A549 (cell line): Measurements from ENCODE around the gene NDUFB4.

Experiments
- CBX8 ChIP-seq: fragments of 200-600 bp; sonication (generic); IDR thresholded peaks from 2 replicates; pipeline ENCODE4 v1.6.1; 2016
- EHF ChIP-seq: fragments of 250-450 bp; sonication (Bioruptor Pico); IDR thresholded peaks from 2 replicates; pipeline ENCODE4 v1.5.0; 2020; ENCODE audit warnings: mild to moderate bottlenecking
- NPAS2 ChIP-seq: fragments of 250-450 bp; sonication (Bioruptor Pico); IDR thresholded peaks from 2 replicates; pipeline ENCODE4 v1.8.0; 2022; ENCODE audit warnings: mild to moderate bottlenecking, moderate library complexity, borderline replicate concordance
- POLR2A ChIP-seq: IDR thresholded peaks from 2 replicates; pipeline ENCODE4 v1.6.1; 2012; ENCODE audit warnings: mild to moderate bottlenecking, low read length
- RAD21 ChIP-seq, 2 experiments: fragments of >200 bp in 1 of 2; sonication (Bioruptor Twin) in 1 of 2; formaldehyde crosslinking in 1 of 2; IDR thresholded peaks in 1 of 2; conservative IDR thresholded peaks in 1 of 2; 2 replicates in 1 of 2; 3 replicates in 1 of 2; pipeline ENCODE4 v1.6.1; 2012 to 2018; ENCODE audit warnings: inconsistent platforms in 1 of 2
- ZFP36 ChIP-seq: fragments of 450-650 bp; IDR thresholded peaks from 2 replicates; pipeline ENCODE4 v1.6.1; 2014; ENCODE audit warnings: borderline replicate concordance; ENCODE audit not compliant: partially characterized antibody
- TF ChIP-seq, protein P1 (sequence below): fragments of >200 bp; sonication (Bioruptor Twin); formaldehyde crosslinking; IDR thresholded peaks from 3 replicates; pipeline ENCODE4 v1.5.1; 2016
- TF ChIP-seq, protein P2 (sequence below): IDR thresholded peaks from 2 replicates; pipeline ENCODE4 v1.6.1; 2012

DNA sequence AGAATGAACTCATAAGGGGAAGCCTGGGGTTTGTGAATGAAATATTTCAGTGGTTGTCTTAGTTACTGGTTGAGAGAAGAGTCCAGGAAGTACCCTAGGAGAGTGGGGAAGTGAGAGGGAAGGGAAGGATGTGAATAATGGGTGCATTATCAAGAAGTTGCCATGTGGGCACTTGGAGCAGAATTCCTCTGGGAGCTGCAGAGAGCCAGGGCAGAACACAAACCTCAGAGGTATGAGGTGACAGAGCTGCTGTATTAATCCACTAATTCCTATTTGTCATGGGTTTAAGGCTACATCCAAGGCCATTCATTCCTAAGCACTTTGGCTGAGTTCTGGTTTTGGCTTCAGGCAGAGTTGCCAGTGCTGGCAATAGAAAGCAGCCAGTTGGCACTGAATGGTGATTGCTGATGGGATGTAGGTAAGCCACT is 29.0 kb downstream of the NDUFB4 start:
- TF ChIP-seq EHF (CRISPR knock-in tag) (no peak), POLR2A (no peak), NPAS2 (CRISPR knock-in tag) (no peak), RAD21 (conservative IDR thresholded peaks at IDR 0.05 in 1 of 2, IDR thresholded peaks at IDR 0.05 in 1 of 2) (no peak), CBX8 (no peak), ZFP36 (no peak)
- TF ChIP-seq, protein P1, sequence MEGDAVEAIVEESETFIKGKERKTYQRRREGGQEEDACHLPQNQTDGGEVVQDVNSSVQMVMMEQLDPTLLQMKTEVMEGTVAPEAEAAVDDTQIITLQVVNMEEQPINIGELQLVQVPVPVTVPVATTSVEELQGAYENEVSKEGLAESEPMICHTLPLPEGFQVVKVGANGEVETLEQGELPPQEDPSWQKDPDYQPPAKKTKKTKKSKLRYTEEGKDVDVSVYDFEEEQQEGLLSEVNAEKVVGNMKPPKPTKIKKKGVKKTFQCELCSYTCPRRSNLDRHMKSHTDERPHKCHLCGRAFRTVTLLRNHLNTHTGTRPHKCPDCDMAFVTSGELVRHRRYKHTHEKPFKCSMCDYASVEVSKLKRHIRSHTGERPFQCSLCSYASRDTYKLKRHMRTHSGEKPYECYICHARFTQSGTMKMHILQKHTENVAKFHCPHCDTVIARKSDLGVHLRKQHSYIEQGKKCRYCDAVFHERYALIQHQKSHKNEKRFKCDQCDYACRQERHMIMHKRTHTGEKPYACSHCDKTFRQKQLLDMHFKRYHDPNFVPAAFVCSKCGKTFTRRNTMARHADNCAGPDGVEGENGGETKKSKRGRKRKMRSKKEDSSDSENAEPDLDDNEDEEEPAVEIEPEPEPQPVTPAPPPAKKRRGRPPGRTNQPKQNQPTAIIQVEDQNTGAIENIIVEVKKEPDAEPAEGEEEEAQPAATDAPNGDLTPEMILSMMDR, result no peak
- TF ChIP-seq, protein P2, sequence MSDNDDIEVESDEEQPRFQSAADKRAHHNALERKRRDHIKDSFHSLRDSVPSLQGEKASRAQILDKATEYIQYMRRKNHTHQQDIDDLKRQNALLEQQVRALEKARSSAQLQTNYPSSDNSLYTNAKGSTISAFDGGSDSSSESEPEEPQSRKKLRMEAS, result no peak
